GM12878 (cell line): ENCODE data around the gene CDK11A. TPM values are rescaled to one million over a fixed set of nuclear protein-coding genes. Genes with fewer than 3 reads are reported as not detected.

Experiments
- CHD1 ChIP-seq: IDR thresholded peaks from 2 replicates; pipeline ENCODE4 v1.6.1; 2012; ENCODE audit warnings: low read depth, low read length, improper control_type of control experiment
- CHD2 ChIP-seq: IDR thresholded peaks from 2 replicates; pipeline ENCODE4 v1.6.1; 2011; ENCODE audit warnings: low read depth, low read length, improper control_type of control experiment, borderline replicate concordance
- E2F8 ChIP-seq: fragments of 450-650 bp; IDR thresholded peaks from 2 replicates; pipeline ENCODE4 v1.6.1; 2018; ENCODE audit warnings: mild to moderate bottlenecking, low read depth, moderate library complexity; ENCODE audit not compliant: partially characterized antibody
- FOXK2 ChIP-seq: fragments of 450-650 bp; IDR thresholded peaks from 2 replicates; pipeline ENCODE4 v1.6.1; 2017; ENCODE audit warnings: mild to moderate bottlenecking, moderate library complexity
- IKZF2 ChIP-seq, 2 experiments: fragments of 450-650 bp; IDR thresholded peaks; 2 replicates each; pipeline ENCODE4 v1.6.1; 2017; ENCODE audit warnings: mild to moderate bottlenecking in 2 of 2, moderate library complexity in 2 of 2
- NR2C2 ChIP-seq: IDR thresholded peaks from 2 replicates; pipeline ENCODE4 v1.6.1; 2011; ENCODE audit warnings: borderline replicate concordance, low read depth; ENCODE audit not compliant: control insufficient read depth, insufficient read length
- POLR2A ChIP-seq: IDR thresholded peaks from 2 replicates; pipeline ENCODE4 v1.6.1; 2011; ENCODE audit warnings: low read depth, mild to moderate bottlenecking, low read length
- RELA ChIP-seq: fragments of 450-650 bp; IDR thresholded peaks from 2 replicates; pipeline ENCODE4 v1.8.0; 2014; ENCODE audit warnings: borderline replicate concordance; ENCODE audit not compliant: partially characterized antibody
- RELB ChIP-seq: fragments of 450-650 bp; IDR thresholded peaks from 2 replicates; pipeline ENCODE4 v1.6.1; 2017; ENCODE audit warnings: low read depth, mild to moderate bottlenecking, moderate library complexity
- SMAD5 ChIP-seq: IDR thresholded peaks from 2 replicates; pipeline ENCODE4 v1.6.1; 2016; ENCODE audit warnings: antibody characterized with exemption, low read depth
- SP1 ChIP-seq: IDR thresholded peaks from one replicate; pipeline ENCODE4 v1.6.1; 2011; ENCODE audit warnings: low read depth, low read length
- STAT3 ChIP-seq: IDR thresholded peaks from 2 replicates; pipeline ENCODE4 v1.6.1; 2011; ENCODE audit warnings: low read depth, low read length, improper control_type of control experiment
- TCF3 ChIP-seq: IDR thresholded peaks from 2 replicates; pipeline ENCODE4 v1.6.1; 2012; ENCODE audit warnings: low read depth, mild to moderate bottlenecking, low read length, borderline replicate concordance; ENCODE audit not compliant: insufficient read depth
- ZSCAN29 ChIP-seq: fragments of 450-650 bp; IDR thresholded peaks from 2 replicates; pipeline ENCODE4 v1.6.1; 2017; ENCODE audit warnings: mild to moderate bottlenecking, moderate library complexity
- polyA plus RNA-seq, 11 experiments: library from polyadenylated mRNA; depleted of rRNA in 4 of 11; unstranded in 6 of 11; stranded (reverse) in 5 of 11; fragments of >200 nt; fragmentation: Nextera tagmentation in 4 of 11; fragmentation: Illumina TruSeq in 1 of 11; extraction: Ambion mirVana in 4 of 11; extraction: Trizol in 1 of 11; gene quantifications; 1 replicate in 1 of 11; 2 replicates in 10 of 11; pipeline versions ENCODE4 v1.2.1 to v1.2.3, GENCODE V29; 2011 to 2016; ENCODE audit warnings: inconsistent platforms in 2 of 11, missing spikeins in 2 of 11, low read depth in 1 of 11
- total RNA-seq, 4 experiments: library from RNA; depleted of rRNA in 3 of 4; stranded (reverse); fragments of >200 nt in 3 of 4; fragmentation: Illumina TruSeq in 1 of 4; extraction: Trizol in 1 of 4; gene quantifications; 2 replicates each; pipeline versions ENCODE4 v1.2.1 to v1.2.3, GENCODE V29; 2013 to 2021
- TF ChIP-seq, protein P1 (sequence below): fragments of 450-650 bp; IDR thresholded peaks from 2 replicates; pipeline ENCODE4 v1.6.1; 2016; ENCODE audit warnings: mild to moderate bottlenecking, moderate library complexity, borderline replicate concordance

The CDK11A gene
- total and polyA plus RNA-seq, 10 of the 15 experiments (the other 5 are each of a cell fraction or from before 2014, with no cell fraction given) = 5.1 to 46.0 (median 25.9) TPM

DNA sequence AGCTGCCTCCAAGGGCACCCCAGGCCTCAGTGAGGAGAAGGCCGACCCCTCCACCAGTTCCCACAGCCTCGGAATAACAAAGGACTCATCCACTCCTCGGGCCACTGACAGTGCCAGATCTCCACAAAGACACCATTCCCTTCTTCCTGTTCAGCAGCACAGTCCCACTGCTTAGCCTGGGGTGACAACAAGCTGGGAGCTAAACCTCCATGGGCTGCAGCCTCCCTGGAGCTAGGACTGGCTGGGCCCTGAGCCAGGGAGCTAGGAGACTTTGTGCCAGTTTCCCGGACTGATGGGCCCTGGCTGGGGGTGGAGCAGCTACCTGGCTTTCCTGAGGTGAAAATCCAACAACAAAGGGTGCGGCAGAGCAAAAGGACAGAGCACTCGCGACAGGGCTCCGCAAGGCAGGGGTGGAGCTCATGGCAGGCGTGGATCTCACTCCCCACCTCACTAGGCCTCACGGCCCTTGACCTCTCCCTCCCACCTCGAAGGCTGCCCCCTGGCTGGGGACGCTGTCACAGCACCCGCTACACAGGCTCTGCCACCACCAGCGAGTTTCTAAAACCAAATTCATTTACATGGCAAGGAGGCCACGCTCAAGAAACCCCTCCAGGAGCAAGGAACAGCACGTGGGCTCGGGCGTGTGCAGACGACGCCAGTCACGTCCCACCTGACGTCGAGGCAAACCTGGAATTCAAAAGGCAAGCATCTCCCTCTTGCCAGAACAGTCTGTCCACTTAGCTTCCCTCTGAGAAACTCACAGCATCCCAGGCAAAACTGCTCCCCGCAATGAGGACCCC is 45.4 kb downstream of the CDK11A start (continued):
- TF ChIP-seq NR2C2 (peak; percentile 72), E2F8 (no peak), CHD1 (no peak), SMAD5 (no peak), TCF3 (no peak), STAT3 (no peak), SP1 (no peak), RELA (no peak), IKZF2 (IDR thresholded peaks at IDR 0.05) (peak in 1 of 2 experiments; percentile 7; a peak in 1 of 4 replicates), CHD2 (no peak), POLR2A (peak; percentile 15), RELB (no peak), FOXK2 (no peak), ZSCAN29 (no peak)
- TF ChIP-seq, protein P1, sequence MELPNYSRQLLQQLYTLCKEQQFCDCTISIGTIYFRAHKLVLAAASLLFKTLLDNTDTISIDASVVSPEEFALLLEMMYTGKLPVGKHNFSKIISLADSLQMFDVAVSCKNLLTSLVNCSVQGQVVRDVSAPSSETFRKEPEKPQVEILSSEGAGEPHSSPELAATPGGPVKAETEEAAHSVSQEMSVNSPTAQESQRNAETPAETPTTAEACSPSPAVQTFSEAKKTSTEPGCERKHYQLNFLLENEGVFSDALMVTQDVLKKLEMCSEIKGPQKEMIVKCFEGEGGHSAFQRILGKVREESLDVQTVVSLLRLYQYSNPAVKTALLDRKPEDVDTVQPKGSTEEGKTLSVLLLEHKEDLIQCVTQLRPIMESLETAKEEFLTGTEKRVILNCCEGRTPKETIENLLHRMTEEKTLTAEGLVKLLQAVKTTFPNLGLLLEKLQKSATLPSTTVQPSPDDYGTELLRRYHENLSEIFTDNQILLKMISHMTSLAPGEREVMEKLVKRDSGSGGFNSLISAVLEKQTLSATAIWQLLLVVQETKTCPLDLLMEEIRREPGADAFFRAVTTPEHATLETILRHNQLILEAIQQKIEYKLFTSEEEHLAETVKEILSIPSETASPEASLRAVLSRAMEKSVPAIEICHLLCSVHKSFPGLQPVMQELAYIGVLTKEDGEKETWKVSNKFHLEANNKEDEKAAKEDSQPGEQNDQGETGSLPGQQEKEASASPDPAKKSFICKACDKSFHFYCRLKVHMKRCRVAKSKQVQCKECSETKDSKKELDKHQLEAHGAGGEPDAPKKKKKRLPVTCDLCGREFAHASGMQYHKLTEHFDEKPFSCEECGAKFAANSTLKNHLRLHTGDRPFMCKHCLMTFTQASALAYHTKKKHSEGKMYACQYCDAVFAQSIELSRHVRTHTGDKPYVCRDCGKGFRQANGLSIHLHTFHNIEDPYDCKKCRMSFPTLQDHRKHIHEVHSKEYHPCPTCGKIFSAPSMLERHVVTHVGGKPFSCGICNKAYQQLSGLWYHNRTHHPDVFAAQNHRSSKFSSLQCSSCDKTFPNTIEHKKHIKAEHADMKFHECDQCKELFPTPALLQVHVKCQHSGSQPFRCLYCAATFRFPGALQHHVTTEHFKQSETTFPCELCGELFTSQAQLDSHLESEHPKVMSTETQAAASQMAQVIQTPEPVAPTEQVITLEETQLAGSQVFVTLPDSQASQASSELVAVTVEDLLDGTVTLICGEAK = no peak
